OCI-LY3 (cell line): ENCODE measurements around the gene CEP104.

Source experiments
- H2AFZ ChIP-seq: fragments of 200-600, 300-600 bp; shearing (Covaris generic); 2 replicates; pipeline ENCODE4 v1.6.0; 2014; ENCODE audit warnings: antibody characterized with exemption, low read depth, low read length
- H3K27ac ChIP-seq: fragments of 200-600, 300-600 bp; sonication (generic); 2 replicates; pipeline ENCODE4 v1.5.1; 2014; ENCODE audit warnings: mild to moderate bottlenecking, low read length, moderate library complexity, mixed read lengths
- H3K27me3 ChIP-seq: fragments of 200-600, 300-600 bp; sonication (generic); 2 replicates; pipeline ENCODE4 v1.6.1; 2014; ENCODE audit warnings: low read depth, low read length, mixed read lengths
- H3K36me3 ChIP-seq: fragments of 200-600, 300-600 bp; sonication (generic); replicated peaks from 2 replicates; pipeline ENCODE3; 2014; ENCODE audit warnings: low read depth, low read length, mixed read lengths
- H3K4me1 ChIP-seq: fragments of 300-600, 200-600 bp; sonication (generic); 2 replicates; pipeline ENCODE4 v1.6.1; 2014; ENCODE audit warnings: low read length, mixed read lengths
- H3K4me2 ChIP-seq: fragments of 200-600, 300-600 bp; sonication (generic); 2 replicates; pipeline ENCODE4 v1.6.1; 2014; ENCODE audit warnings: low read length, mixed read lengths
- H3K4me3 ChIP-seq: fragments of 300-600, 200-600 bp; sonication (generic); 2 replicates; pipeline ENCODE4 v1.5.1; 2014; ENCODE audit warnings: antibody characterized with exemption, mild to moderate bottlenecking, low read length, moderate library complexity
- H3K79me2 ChIP-seq: fragments of 300-600, 200-600 bp; shearing (Covaris generic); 2 replicates; pipeline ENCODE4 v1.6.1; 2014; ENCODE audit warnings: mild to moderate bottlenecking, low read length, mixed read lengths
- H3K9ac ChIP-seq: fragments of 300-600, 200-600 bp; shearing (Covaris generic); 2 replicates; pipeline ENCODE4 v1.6.0; 2014; ENCODE audit warnings: mild to moderate bottlenecking, low read length, moderate library complexity
- H3K9me3 ChIP-seq: fragments of 200-600, 300-600 bp; shearing (Covaris generic); 2 replicates; pipeline ENCODE4 v1.6.1; 2014; ENCODE audit warnings: low read length, mixed read lengths; ENCODE audit not compliant: insufficient read depth
- H4K20me1 ChIP-seq: fragments of 200-600, 300-600 bp; sonication (generic); 2 replicates; pipeline ENCODE4 v1.6.1; 2016; ENCODE audit warnings: low read length, mixed read lengths; ENCODE audit not compliant: insufficient read depth
- CTCF ChIP-seq: fragments of 200-600, 300-600 bp; sonication (generic); IDR thresholded peaks from 2 replicates; pipeline ENCODE4 v1.5.1; 2014; ENCODE audit warnings: antibody characterized with exemption, low read length, low read depth
- EZH2phosphoT487 ChIP-seq: fragments of 200-600 bp; shearing (Covaris generic); IDR thresholded peaks from 2 replicates; pipeline ENCODE4 v1.6.1; 2018; ENCODE audit warnings: antibody characterized with exemption, mixed run types, low read depth

The CEP104 gene

GRCh38 chr1:3886691-3887090 lies 29.7 kb upstream of the CEP104 start:
- Histone ChIP-seq H3K4me3 (no peak overlapping the region), H4K20me1 (no peaks in the 10 kb centered on the region), H3K4me2 (no peak overlapping the region), H3K27me3 (no peaks in the 10 kb centered on the region), H3K36me3 (peaks cover 28% of the 10 kb centered on the region), H2AFZ (no peak overlapping the region), H3K9me3 (no peaks in the 10 kb centered on the region), H3K9ac (no peak overlapping the region), H3K27ac (no peak overlapping the region), H3K4me1 (no peaks in the 10 kb centered on the region), H3K79me2 (no peaks in the 10 kb centered on the region)
- TF ChIP-seq EZH2phosphoT487, result no peak
- TF ChIP-seq CTCF, result no peak

DNA sequence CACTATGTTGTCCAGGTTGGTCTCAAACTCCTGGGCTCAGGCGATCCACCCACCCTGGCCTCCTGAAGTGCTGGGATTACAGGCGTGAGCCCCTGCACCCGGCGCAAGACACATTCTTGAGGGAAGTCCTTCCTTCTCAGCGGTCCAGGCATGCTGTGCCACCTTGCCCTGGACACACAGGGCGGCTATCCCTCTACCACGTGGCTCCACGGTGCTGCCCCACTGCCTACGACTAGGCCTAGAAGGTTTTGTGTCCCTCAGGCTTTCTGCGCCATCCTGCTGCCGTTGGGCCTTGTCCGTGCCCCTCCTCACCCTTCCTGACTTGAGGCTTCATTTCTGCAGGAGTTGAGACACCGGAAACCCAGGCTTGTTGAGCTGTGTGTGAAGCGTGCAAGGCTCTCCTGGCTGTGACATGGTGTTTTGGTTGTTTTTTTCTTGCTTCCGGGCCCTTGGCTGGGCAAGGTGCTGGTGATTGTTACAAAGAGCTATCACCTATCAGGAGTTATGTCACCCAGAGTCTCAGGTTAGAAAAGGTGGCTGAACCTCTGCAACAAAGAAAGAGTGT lies 29.2 kb upstream of the CEP104 start:
- Histone ChIP-seq H3K36me3 (peaks cover 28% of the 10 kb centered on the region), H2AFZ (no peak overlapping the region), H3K9me3 (no peaks in the 10 kb centered on the region), H3K9ac (no peak overlapping the region), H4K20me1 (no peaks in the 10 kb centered on the region), H3K4me2 (no peak overlapping the region), H3K4me1 (no peaks in the 10 kb centered on the region), H3K27ac (no peak overlapping the region), H3K27me3 (no peaks in the 10 kb centered on the region), H3K79me2 (no peaks in the 10 kb centered on the region), H3K4me3 (no peak overlapping the region)
- TF ChIP-seq EZH2phosphoT487 (no peak), CTCF (no peak)

- Histone ChIP-seq H4K20me1 (no peaks in the 10 kb centered on the region), H2AFZ (no peak overlapping the region), H3K27me3 (no peaks in the 10 kb centered on the region), H3K4me3 (no peak overlapping the region), H3K4me1 (no peaks in the 10 kb centered on the region), H3K9me3 (no peaks in the 10 kb centered on the region), H3K27ac (no peak overlapping the region), H3K36me3 (peaks cover 23% of the 10 kb centered on the region), H3K4me2 (no peak overlapping the region), H3K9ac (no peak overlapping the region), H3K79me2 (no peaks in the 10 kb centered on the region)
- TF ChIP-seq CTCF (no peak), EZH2phosphoT487 (no peak)
Measured at GRCh38 chr1:3885611-3886010, 28.6 kb upstream of the CEP104 start.

- Histone ChIP-seq H3K4me1 (no peaks in the 10 kb centered on the region), H3K9me3 (no peaks in the 10 kb centered on the region), H3K79me2 (no peaks in the 10 kb centered on the region), H2AFZ (no peak overlapping the region), H3K36me3 (peaks cover 18% of the 10 kb centered on the region), H3K9ac (no peak overlapping the region), H3K4me3 (no peak overlapping the region), H3K27ac (no peak overlapping the region), H4K20me1 (no peaks in the 10 kb centered on the region), H3K4me2 (no peak overlapping the region), H3K27me3 (no peaks in the 10 kb centered on the region)
- TF ChIP-seq CTCF, result no peak
- TF ChIP-seq EZH2phosphoT487, result no peak
Measured at GRCh38 chr1:3884966-3885365, 28.0 kb upstream of the CEP104 start.
